ENCODE measurements around the gene EXOC3.

GRCh38 chr5:430214-430925, 12.6 kb upstream of the EXOC3 start:
- TF ChIP-seq CTCF (IDR thresholded peaks at IDR 0.05; ENCODE audit: poor library complexity, severe bottlenecking) (no peak), RAD21 (conservative IDR thresholded peaks at IDR 0.05) (no peak), POLR2AphosphoS5 (IDR thresholded peaks at IDR 0.05) (no peak), EZH2 (IDR thresholded peaks at IDR 0.05; ENCODE audit: borderline replicate concordance, insufficient read depth, low read length, poor library complexity, severe bottlenecking) (no peak), SMC3 (conservative IDR thresholded peaks at IDR 0.05; ENCODE audit: poor library complexity) (no peak)
- TF ChIP-seq, protein P1, sequence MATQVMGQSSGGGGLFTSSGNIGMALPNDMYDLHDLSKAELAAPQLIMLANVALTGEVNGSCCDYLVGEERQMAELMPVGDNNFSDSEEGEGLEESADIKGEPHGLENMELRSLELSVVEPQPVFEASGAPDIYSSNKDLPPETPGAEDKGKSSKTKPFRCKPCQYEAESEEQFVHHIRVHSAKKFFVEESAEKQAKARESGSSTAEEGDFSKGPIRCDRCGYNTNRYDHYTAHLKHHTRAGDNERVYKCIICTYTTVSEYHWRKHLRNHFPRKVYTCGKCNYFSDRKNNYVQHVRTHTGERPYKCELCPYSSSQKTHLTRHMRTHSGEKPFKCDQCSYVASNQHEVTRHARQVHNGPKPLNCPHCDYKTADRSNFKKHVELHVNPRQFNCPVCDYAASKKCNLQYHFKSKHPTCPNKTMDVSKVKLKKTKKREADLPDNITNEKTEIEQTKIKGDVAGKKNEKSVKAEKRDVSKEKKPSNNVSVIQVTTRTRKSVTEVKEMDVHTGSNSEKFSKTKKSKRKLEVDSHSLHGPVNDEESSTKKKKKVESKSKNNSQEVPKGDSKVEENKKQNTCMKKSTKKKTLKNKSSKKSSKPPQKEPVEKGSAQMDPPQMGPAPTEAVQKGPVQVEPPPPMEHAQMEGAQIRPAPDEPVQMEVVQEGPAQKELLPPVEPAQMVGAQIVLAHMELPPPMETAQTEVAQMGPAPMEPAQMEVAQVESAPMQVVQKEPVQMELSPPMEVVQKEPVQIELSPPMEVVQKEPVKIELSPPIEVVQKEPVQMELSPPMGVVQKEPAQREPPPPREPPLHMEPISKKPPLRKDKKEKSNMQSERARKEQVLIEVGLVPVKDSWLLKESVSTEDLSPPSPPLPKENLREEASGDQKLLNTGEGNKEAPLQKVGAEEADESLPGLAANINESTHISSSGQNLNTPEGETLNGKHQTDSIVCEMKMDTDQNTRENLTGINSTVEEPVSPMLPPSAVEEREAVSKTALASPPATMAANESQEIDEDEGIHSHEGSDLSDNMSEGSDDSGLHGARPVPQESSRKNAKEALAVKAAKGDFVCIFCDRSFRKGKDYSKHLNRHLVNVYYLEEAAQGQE (IDR thresholded peaks at IDR 0.05; ENCODE audit: borderline replicate concordance) = no peak

Data from neural cell (in vitro differentiated cells).